ENCODE results near the gene PLEKHA4.
A peak's percentile ranks its signal among the peaks of the same experiment; 100 is the strongest.
"Not testable (repeated sequence)": the region's sequence is repeated elsewhere in the genome, so short reads cannot be mapped to it uniquely, and the experiment has no call there.

Gene PLEKHA4

DNA sequence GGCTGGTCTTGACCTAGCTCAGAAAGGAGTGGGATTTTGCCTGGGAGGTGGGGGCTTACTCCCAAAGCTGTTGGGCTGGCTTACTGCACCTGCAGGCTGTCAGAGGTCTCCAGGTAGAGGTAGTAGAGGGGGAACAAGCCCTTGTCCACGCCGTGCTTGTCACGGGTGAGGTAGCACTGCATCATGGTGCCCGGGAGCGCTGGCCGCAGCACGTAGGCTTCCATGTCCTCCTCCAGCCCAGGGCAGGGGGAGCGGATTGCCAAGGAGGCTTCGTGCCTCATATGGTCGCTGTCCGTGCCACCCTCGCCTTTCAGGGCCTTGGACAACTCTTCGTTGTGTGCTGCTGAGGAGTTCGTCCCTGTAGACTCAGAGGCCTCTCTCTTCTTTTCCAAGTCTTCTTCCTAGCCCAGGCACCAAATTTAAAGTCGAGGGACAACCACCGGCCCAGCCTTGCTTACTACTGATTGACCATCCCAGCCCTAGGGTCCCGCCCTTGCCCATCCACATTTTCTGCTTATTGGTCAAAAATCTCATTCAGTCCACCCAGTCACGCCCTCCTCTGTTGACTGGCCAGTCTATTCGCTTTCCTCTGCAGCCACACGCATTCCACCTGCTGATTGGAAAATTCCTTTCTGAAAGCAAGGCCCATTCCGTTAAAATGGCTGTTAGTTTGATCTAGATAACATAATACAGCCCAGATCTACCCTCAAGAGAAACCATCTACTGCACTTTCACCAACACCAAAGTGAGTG is 19.6 kb upstream of the PLEKHA4 start:
- no peak for DNase-seq

DNA sequence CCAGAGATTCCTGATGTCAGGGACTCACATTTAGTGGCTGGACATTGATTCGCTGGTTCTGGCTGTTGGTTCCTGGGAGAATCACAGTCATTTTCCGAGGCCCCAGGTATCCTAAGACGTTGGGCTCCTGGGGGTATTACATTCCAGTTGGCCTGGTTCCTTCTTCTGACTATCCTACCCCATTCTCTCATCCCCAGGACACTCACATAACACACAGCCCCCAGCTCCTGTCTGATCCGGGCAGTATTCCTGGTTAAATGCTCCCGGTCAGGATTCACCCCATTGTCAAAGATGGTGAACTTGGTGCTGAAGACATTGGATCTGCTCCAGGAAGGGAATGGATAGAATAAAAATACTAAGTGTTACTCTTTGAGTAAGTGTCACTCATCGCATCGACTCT is 15.3 kb upstream of the PLEKHA4 start:
- no peak for DNase-seq

DNA sequence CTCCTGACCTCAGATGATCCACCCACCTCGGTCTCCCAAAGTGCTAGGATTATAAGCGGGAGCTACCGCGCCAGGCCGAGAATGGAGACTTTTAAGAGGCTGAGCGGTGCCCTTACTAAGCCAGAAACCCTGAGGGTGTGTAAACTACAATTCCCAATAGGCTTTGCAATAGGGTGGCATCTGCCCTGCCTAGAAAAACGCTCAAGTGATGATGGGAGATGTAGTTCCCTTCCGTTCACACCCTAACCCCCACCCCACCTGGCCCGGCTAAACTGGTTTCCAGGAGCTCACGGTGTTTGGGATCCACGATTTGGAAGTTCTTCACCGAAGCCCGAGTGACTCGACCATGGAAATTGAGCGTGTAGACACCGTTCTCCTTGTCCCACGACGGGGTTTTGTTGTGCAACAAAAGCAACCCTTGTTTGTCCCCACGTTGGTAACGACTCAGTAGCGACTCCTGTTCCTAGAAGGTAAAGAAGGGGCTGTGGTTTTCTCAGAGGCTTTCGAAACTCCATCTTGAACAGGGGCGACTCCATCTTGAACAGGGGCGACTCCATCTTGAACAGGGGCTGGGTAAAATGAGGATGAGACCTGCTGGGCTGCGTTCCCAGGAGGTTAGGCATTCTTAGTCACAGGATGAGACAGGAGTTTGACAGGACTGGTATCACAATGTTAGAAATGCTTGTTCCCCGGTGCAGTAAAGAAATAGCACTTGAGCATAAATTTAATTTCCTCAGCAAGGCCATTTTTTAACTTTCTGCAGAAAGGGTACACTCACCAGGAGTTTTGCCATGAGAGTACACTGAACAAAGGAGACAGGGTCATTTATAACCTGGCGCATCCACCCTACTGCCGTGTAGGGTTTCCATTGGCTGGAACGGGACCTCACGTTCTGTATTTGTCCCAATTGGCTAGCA is 13.6 kb upstream of the PLEKHA4 start:
- peak in 2 of 6 experiments; percentile 15 to 24 for DNase-seq

DNA sequence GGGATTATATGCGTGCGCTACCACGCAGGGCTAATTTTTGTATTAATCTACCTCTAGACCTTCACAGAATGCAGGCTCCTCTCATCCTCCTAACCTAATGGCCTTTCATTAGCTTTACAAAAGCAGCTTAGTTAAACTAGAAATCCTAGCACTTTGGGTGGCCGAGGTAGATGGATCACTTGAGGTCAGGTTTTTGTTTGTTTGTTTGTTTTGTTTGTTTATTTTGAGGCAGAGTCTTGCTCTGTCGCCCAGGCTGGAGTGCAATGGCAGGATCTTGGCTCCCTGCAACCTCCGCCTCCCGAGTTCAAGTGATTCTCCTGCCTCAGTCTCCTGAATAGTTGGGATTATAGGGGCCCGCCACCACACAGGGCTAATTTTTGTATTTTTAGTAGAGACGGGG is 11.3 kb upstream of the PLEKHA4 start:
- DNase-seq, result not testable (repeated sequence)

DNA sequence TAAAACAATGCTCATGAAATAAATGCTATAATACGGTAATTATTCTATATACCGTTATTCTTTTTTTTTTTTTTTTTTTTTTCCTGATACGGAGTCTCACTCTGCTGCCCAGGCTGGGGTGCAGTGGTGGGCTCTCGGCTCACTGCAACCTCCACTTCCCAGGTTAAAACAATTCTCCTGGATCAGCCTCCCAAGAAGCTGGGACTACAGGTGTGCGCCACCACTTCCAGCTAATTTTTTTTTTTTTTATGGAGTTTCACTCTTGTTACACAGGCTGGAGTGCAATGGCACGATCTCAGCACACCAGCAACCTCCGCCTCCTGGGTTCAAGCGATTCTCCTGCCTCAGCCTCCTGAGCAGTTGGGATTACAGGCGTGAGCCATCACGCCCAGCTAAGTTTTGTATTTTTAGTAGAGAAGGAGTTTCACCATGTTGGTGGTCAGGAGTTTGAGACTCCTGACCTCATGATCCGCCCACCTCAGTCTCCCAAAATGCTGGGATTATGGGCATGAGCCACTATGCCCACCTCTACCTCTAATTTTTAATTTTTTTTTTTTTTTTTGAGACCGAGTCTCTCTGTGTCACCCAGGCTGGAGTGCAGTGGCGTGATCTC is 10.7 kb upstream of the PLEKHA4 start:
- no peak for DNase-seq

DNA sequence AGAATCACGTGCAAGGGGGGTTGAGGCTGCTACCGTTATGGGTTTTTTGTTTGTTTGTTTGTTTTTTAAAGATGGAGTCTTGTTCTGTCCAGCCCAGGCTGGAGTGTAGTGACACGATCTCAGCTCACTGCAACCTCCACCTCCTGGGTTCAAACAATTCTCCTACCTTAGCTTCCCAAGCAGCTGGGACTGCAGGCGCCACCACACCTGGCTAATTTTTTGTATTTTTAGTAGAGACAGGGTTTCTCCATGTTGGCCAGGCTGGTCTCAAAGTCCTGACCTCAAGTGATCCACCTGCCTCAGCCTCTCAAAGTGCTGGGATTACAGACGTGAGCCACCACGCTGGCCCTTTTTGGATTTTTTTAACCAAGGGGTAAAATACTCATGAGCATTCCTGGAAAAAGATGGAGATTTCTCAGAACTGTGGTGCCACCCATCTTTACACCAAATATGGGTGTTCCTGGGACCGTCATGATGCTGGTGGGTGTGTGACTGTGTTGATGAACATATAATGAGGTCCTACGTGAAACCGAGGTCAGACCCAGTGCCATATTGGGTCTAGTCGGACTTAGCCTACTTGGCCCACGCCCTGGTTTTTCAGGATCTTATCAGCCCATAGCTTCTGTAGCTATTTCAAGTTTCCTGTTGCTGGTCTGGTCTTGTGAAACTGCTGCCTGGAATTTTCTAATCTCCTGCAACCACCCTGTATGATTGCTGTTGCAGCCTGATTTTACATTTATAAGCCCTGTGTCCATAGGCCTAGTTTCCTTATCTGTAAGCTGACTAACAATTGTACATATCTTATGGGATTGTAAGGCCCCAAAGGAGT is 10.0 kb upstream of the PLEKHA4 start:
- DNase-seq, result peak in 1 of 6 experiments; percentile 23

DNA sequence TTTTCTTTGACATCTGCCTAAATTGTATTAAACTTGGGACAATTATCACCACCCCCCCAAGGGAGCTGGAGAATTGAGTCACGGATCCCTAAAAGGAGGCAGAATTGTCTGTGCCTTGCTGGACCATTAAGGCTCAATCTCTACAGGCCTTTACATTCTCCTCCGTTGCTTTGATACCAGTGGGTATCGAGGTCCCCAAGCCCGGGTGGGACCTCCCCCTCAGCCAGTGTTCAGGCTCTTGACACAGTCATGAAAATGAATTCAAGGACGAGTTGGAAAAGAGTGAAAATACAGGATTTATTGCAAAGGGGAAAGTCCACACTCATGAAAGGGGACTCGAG is 9.4 kb upstream of the PLEKHA4 start:
- peak in 1 of 6 experiments; percentile 9 for DNase-seq

DNA sequence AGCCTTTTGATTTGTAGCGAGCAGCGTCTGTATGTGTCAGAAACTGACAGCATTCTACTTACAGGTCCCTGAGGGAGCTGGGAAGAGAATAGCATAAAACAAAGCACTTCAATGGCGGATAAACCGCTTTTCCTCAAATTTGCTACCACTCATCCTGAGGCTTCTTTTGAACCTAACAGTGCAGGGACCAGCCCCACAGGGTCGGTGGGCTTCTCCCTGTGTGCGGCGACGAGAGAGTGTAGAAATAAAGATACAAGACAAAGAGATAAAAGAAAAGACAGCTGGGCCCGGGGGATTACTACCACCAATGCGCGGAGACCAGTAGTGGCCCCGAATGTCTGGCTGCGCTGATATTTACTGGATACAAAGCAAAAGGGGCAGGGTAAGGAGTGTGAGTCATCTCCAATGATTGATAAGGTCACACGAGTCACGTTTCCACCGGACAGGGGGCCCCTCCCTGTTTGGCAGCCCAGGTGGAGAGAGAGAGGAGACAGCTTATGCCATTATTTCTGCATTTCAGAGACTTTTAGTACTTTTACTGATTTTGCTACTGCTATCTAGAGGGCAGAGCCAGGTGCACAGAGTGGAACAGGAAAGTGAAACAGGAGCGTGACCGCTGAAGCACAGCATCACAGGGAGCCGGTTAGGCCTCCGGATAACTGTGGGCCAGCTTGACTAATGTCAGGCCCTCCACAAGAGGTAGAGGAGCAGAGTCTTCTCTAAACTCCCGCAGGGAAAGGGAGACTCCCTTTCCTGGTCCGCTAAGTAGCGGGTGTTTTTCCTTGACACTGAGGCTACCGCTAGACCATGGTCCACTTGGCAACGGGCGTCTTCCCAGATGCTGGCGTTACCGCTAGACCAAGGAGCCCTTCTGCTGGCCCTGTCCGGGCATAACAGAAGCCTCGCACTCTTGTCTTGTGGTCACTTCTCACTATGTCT is 7.9 kb upstream of the PLEKHA4 start:
- DNase-seq, result peak in 4 of 6 experiments; percentile 28 to 54 (median 40)

DNA sequence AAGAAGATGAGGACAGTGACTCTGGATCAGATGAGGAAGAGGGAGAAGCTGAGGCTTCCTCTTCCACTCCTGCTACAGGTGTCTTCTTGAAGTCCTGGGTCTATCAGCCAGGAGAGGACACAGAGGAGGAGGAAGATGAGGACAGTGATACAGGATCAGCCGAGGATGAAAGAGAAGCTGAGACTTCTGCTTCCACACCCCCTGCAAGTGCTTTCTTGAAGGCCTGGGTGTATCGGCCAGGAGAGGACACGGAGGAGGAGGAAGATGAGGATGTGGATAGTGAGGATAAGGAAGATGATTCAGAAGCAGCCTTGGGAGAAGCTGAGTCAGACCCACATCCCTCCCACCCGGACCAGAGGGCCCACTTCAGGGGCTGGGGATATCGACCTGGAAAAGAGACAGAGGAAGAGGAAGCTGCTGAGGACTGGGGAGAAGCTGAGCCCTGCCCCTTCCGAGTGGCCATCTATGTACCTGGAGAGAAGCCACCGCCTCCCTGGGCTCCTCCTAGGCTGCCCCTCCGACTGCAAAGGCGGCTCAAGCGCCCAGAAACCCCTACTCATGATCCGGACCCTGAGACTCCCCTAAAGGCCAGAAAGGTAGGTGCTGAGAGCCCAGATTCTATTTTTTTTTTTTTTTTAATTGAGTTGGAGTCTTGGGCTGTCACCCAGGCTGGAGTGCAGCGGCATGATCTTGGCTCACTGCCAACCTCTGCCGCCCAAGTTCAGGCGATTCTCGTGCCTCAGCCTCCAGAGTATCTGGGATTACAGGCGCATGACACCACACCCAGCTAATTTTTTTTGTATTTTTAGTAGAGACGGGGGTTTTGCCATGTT is 6.1 kb upstream of the PLEKHA4 start:
- peak in 4 of 6 experiments; percentile 41 to 72 (median 60) for DNase-seq

DNA sequence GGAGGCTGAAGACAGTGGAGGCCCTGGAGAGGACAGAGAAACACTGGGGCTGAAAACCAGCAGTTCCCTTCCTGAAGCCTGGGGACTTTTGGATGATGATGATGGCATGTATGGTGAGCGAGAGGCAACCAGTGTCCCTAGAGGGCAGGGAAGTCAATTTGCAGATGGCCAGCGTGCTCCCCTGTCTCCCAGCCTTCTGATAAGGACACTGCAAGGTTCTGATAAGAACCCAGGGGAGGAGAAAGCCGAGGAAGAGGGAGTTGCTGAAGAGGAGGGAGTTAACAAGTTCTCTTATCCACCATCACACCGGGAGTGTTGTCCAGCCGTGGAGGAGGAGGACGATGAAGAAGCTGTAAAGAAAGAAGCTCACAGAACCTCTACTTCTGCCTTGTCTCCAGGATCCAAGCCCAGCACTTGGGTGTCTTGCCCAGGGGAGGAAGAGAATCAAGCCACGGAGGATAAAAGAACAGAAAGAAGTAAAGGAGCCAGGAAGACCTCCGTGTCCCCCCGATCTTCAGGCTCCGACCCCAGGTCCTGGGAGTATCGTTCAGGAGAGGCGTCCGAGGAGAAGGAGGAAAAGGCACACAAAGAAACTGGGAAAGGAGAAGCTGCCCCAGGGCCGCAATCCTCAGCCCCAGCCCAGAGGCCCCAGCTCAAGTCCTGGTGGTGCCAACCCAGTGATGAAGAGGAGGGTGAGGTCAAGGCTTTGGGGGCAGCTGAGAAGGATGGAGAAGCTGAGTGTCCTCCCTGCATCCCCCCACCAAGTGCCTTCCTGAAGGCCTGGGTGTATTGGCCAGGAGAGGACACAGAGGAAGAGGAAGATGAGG is 5.3 kb upstream of the PLEKHA4 start:
- DNase-seq, result peak in 2 of 6 experiments; percentile 43 to 45

DNA sequence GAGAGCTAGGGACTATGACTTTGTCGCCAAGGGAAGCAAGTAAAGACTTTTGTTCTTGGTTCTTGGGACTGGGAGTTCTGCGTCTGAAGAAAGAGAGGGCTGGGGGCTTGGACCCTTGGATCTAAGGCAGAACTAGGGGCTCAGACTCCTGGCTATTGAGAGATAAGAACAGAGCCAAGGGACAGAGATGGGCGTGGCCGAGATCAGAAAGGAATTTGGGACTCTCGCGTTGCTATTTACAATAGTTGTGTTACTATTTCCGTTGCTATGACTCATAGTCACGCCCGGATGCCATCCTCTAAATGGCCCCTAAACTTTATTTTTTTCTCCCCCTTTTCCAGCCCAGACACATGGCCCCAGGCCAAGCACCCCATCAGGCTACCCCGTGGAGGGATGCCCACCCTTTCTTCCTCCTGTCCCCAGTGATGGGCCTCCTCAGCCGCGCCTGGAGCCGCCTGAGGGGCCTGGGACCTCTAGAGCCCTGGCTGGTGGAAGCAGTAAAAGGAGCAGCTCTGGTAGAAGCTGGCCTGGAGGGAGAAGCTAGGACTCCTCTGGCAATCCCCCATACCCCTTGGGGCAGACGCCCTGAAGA is 4.6 kb upstream of the PLEKHA4 start:
- DNase-seq, result peak; percentile 61 to 85 (median 78)

DNA sequence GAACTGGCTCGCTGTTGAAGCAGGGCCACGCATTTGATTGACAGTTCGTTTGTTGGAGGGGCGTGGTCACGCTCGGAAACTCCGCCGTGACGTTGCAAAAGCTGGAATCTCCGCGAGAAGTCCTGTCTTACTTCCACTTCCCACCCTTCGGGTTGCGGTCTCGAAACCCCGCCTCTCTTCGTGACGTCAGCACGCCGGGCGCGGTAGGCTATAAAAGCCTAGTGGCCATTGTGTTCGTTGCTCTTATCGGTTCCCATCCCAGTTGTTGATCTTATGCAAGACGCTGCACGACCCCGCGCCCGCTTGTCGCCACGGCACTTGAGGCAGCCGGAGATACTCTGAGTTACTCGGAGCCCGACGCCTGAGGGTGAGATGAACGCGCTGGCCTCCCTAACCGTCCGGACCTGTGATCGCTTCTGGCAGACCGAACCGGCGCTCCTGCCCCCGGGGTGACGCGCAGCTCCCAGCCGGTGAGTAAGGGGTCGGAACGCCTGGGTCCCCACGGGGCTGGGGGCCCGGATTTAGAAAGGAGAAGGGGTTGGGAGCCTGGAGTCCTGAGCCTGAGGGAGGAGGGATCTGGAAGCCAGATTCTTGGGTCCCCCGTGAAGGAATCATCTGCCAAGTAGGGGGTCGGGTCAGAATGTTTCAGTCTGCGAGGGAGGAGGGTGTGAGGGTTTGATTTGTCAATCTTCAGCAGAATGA is 3.9 kb upstream of the PLEKHA4 start, which contains the start of gene PPP1R15A:
PPP1R15A (plus strand) TSS at position 240 of the 702 bp plus-strand sequence. CDS start 813 bp downstream, outside the sequence.
- DNase-seq, result peak; percentile 95 to 98 (median 98)

DNA sequence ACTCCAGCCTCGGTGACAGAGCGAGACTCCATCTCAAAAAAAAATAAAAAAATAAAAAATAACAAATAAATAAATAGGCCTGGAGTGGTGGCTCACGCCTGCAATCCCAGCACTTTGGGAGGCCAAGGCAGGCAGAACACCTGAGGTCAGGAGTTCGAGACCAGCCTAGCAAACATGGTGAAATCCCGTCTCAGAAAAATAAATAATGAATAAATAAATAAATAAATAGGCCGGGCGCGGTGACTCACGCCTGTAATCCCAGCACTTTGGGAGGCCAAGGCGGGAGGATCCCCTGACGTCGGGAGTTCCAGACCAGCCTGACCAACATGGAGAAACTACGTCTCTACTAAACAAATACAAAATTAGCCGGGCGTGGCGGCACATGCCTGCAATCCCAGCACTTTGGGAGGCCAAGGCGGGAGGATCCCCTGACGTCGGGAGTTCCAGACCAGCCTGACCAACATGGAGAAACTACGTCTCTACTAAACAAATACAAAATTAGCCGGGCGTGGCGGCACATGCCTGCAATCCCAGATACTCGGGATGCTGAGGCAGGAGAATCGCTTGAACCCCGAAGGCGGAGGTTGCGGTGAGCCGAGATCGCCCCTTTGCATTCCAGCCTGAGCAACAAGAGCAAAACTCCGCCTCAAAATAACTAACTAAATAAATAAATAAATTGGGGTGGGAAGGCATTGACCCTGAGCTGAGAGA is 3.2 kb upstream of the PLEKHA4 start:
- DNase-seq, result not testable (repeated sequence)

DNA sequence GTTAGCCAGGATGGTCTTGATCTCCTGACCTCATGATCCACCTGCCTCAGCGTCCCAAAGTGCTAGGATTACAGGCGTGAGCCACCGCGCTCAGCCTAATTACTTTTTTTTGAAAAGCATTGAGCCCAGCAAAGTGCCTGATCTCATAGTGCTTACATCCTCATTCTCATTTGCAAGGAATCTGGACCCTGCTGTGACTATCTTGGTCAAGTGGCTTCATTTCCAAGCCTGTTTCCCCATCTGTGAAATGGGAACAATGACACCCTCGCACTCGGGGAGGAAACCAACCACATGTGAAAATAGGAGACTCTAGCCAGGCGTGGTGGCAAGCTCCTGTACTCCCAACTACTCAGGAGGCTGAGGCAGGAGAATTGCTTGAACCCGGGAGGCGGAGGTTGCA is 1.6 kb upstream of the PLEKHA4 start:
- DNase-seq, result no peak

DNA sequence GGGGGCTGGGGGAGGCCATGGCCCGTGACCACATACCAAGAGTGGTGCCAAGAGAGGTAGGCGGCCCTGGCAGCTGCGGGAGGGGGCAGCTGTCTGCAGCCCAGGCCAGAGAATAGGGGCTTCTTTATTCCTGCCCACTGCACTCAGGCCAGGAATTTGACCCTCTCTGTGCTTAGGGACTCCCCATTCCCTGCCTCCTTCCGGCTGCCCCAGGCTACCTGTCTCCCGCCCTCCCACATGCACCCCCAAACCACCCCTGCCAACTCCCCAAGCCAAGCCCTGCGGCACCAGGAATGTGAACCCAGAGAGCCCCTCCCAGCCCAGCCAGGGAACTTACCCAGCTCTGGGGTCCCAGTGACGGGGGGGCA is 687 bp downstream of the PLEKHA4 start:
- DNase-seq, result no peak

DNA sequence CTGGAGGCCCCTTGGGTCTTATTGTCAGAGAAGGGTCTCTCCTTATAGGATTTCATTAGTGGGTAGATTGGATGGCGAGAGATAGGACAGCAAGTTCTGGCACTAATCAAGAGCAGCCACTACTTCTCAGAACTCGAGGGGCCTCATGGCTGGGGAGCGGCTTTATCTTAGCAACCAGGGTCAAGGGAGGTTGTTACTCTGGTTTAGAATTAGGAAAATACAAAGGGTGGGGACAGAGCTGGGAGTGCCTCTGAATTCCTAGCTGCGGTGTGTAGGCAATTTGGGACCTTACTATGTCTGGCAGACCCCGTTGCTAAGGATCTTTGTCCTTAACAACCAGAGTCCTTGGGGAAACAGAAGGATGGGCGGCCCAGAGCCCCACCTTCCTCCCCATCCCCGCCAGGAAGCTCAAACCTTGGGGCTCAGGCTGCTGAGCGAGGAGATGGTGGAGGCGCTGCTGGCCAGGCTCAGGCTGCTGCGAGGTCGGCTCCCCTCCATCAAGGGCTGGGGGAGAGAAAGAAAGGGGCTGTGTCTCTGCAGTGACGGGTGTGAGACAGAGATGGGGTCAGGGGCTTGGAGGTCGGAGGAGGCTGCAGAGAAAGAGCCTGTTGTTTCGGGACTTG is 1.2 kb downstream of the PLEKHA4 start:
- no peak for DNase-seq

DNA sequence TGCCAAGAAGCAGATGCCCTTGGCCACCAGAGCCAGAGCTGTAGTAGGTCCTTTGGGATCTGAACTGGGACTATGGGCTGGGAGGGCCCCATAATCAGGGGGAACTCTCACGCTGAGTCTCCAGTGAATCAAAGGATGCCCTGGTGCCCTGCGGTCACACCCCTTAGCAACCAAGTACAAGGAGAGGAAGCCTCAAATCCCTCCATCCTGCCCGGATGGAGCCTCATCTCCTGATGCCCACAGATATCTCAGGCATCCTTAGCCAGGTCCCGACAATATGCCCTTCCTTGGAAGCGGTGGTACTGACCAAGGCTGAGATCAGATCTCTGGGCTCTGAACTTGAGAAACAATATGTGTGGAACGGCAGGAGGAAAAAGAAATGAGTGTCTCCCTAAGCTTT is 1.7 kb downstream of the PLEKHA4 start:
- DNase-seq, result no peak

All from stimulated activated naive CD4-positive, alpha-beta T cell (primary cell).